Loucy (cell line): Measurements from ENCODE around the gene CRACDL.

Experiments used
- EZH2phosphoT487 ChIP-seq: fragments of 200-600 bp; IDR thresholded peaks from 2 replicates; pipeline ENCODE4 v1.6.1; 2018; ENCODE audit warnings: antibody characterized with exemption, mild to moderate bottlenecking, moderate library complexity, borderline replicate concordance
- TF ChIP-seq, protein P1 (sequence below): fragments of 200-600 bp; sonication (generic); conservative IDR thresholded peaks from 2 replicates; pipeline ENCODE4 v1.5.1; 2014; ENCODE audit warnings: mild to moderate bottlenecking, antibody characterized with exemption, low read length

DNA sequence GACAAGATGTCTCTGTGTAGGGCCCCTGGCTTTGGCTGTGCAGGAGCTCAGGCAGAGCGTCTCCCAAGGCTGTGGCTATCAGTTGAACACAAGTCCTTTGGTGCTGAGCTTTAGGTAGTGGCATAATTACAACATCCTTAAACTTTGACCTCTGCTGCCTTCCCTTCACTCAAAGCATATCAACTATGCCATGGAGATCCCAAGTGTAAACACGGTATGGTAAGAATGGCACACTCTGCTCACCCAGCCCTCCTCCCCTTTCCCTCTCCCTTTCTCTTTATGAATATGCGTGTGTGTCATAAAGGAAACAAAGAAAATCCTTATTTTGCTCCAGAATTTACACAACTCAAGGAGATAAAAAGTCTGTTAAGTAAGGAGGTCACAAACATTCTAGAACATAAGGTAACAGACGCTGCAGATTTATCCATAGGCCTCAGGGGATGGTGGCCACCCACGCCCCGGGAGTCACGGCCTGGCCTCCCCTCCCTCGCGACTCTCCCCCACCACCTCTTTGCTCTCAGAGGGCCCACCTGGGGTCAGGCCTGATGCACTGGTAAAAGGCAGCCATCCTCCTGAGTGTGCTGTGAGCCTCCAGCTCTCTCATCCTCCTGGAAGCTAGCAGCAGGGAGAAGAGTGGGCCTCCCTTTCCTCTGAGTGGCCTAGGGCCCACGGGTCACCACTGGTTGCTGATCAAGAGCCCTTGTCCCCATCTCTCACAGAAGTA is 67.3 kb downstream of the CRACDL start:
- TF ChIP-seq, protein P1, sequence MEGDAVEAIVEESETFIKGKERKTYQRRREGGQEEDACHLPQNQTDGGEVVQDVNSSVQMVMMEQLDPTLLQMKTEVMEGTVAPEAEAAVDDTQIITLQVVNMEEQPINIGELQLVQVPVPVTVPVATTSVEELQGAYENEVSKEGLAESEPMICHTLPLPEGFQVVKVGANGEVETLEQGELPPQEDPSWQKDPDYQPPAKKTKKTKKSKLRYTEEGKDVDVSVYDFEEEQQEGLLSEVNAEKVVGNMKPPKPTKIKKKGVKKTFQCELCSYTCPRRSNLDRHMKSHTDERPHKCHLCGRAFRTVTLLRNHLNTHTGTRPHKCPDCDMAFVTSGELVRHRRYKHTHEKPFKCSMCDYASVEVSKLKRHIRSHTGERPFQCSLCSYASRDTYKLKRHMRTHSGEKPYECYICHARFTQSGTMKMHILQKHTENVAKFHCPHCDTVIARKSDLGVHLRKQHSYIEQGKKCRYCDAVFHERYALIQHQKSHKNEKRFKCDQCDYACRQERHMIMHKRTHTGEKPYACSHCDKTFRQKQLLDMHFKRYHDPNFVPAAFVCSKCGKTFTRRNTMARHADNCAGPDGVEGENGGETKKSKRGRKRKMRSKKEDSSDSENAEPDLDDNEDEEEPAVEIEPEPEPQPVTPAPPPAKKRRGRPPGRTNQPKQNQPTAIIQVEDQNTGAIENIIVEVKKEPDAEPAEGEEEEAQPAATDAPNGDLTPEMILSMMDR = no peak
- TF ChIP-seq EZH2phosphoT487 = no peak
